ENCODE results near the gene ARCN1. TPM values are rescaled to one million over a fixed set of nuclear protein-coding genes. Genes with fewer than 3 reads are reported as not detected.

Gene ARCN1
- total and polyA plus RNA-seq, 7 donors: 49.4 to 76.3 (median 60.8) TPM

- intact Hi-C loops (cut with DNase I): loop anchor here in 1 of 2 donors (5.0 kb wide), 1 partner anchor 34 kb away; the partner anchor contains the start of gene IFT46
- 80 to 89% (median 86%) methylated on average over 19 of the region's 19 CpGs for WGBS, 3 donors
- no peak for TF ChIP-seq CTCF (IDR thresholded peaks at IDR 0.05)
- Histone ChIP-seq H3K4me3 (no peak overlapping the region), H3K36me3 (ENCODE audit: insufficient read depth in 1 of 2, low read depth in 1 of 2) (peaks cover 0 to 5% of the 10 kb centered on the region in 2 donors), H3K9me3 (no peaks in the 10 kb centered on the region), H3K27me3 (ENCODE audit: insufficient read depth in 3 of 3, low read length in 2 of 3) (no peaks in the 10 kb centered on the region), H3K27ac (no peak overlapping the region), H3K4me1 (peaks cover 9% of the 10 kb centered on the region)
- ATAC-seq: no peak
- no peak for DNase-seq
Measured at GRCh38 chr11:118532852-118533768, 39.1 kb upstream of the ARCN1 start.

- no peak overlapping the region for H3K27ac ChIP-seq
- no peaks in the 10 kb centered on the region for H3K9me3 ChIP-seq
- H3K27me3 ChIP-seq (ENCODE audit: insufficient read depth in 3 of 3, low read length in 2 of 3): no peaks in the 10 kb centered on the region
- DNase-seq: no peak
- H3K4me1 ChIP-seq: peaks cover 9% of the 10 kb centered on the region
- H3K36me3 ChIP-seq (ENCODE audit: insufficient read depth in 1 of 2, low read depth in 1 of 2): peaks cover 0 to 5% of the 10 kb centered on the region in 2 donors
- no peak overlapping the region for H3K4me3 ChIP-seq
- intact Hi-C loops (cut with DNase I): loop anchor here in 1 of 2 donors (5.0 kb wide), 1 partner anchor 33 kb away; the partner anchor contains the start of gene IFT46
- no peak for ATAC-seq
- TF ChIP-seq CTCF (IDR thresholded peaks at IDR 0.05): no peak
- WGBS, 3 donors: 65 to 73% (median 66%) methylated on average over 27 of the region's 27 CpGs
Measured at GRCh38 chr11:118533769-118534729, 38.2 kb upstream of the ARCN1 start.

- Histone ChIP-seq H3K9me3 (no peaks in the 10 kb centered on the region), H3K27ac (no peak overlapping the region), H3K27me3 (ENCODE audit: insufficient read depth in 3 of 3, low read length in 2 of 3) (no peaks in the 10 kb centered on the region), H3K36me3 (ENCODE audit: insufficient read depth in 1 of 2, low read depth in 1 of 2) (peaks cover 0 to 5% of the 10 kb centered on the region in 2 donors), H3K4me3 (no peak overlapping the region), H3K4me1 (peaks cover under 1% of the 10 kb centered on the region)
- DNase-seq (no peak), ATAC-seq (no peak)
- intact Hi-C loops (cut with DNase I): no loop called here
- WGBS, 3 donors: 77 to 83% (median 79%) methylated on average over 9 of the region's 9 CpGs
- no peak for TF ChIP-seq CTCF (IDR thresholded peaks at IDR 0.05)
Measured at GRCh38 chr11:118535261-118535660, 36.9 kb upstream of the ARCN1 start.

- Histone ChIP-seq H3K27ac (no peak overlapping the region), H3K36me3 (ENCODE audit: insufficient read depth in 1 of 2, low read depth in 1 of 2) (peaks cover 0 to 10% of the 10 kb centered on the region in 2 donors), H3K4me3 (no peak overlapping the region), H3K9me3 (no peaks in the 10 kb centered on the region), H3K27me3 (ENCODE audit: insufficient read depth in 3 of 3, low read length in 2 of 3) (no peaks in the 10 kb centered on the region), H3K4me1 (no peaks in the 10 kb centered on the region)
- intact Hi-C loops (cut with DNase I): no loop called here
- 93 to 97% (median 94%) methylated on average over 5 of the region's 5 CpGs for WGBS, 3 donors
- DNase-seq (no peak), ATAC-seq (no peak)
- TF ChIP-seq CTCF (IDR thresholded peaks at IDR 0.05): no peak
Measured at GRCh38 chr11:118536726-118537125, 35.5 kb upstream of the ARCN1 start.
